Fibroblast of skin of left biceps (primary cell): ENCODE data around the gene SUGCT.
A peak's percentile ranks its signal among the peaks of the same experiment; 100 is the strongest.
"Not testable (repeated sequence)": the region's sequence is repeated elsewhere in the genome, so short reads cannot be mapped to it uniquely, and the experiment has no call there.

ENCODE experiments used
- DNase-seq, 2 experiments: peaks; one replicate each; pipeline ENCODE4 v3.0.0-alpha.2; 2013; ENCODE audit warnings: low read depth in 2 of 2

The SUGCT gene

GRCh38 chr7:40611095-40611871 is 476.5 kb downstream of the SUGCT start:
- DNase-seq = no peak

GRCh38 chr7:40612298-40612697 is 477.5 kb downstream of the SUGCT start:
- DNase-seq = no peak

GRCh38 chr7:40619647-40620046 is 484.8 kb downstream of the SUGCT start:
- no peak for DNase-seq

GRCh38 chr7:40621592-40621998 is 486.8 kb downstream of the SUGCT start:
- no peak for DNase-seq

- no peak for DNase-seq
These were observed 488.2 kb downstream of the SUGCT start for GRCh38 chr7:40622941-40623501.

GRCh38 chr7:40623863-40624262 is 489.1 kb downstream of the SUGCT start:
- DNase-seq = no peak

GRCh38 chr7:40627361-40627760 is 492.6 kb downstream of the SUGCT start:
- DNase-seq = not testable (repeated sequence)

- DNase-seq = no peak
These were observed 495.1 kb downstream of the SUGCT start for GRCh38 chr7:40629891-40630290.

GRCh38 chr7:40634118-40634517 is 499.3 kb downstream of the SUGCT start:
- DNase-seq = no peak

GRCh38 chr7:40638545-40639320 is 503.9 kb downstream of the SUGCT start:
- no peak for DNase-seq

GRCh38 chr7:40640566-40640965 is 505.8 kb downstream of the SUGCT start:
- DNase-seq = no peak

GRCh38 chr7:40641701-40642100 is 506.9 kb downstream of the SUGCT start:
- DNase-seq = no peak

- no peak for DNase-seq
These were observed 508.9 kb downstream of the SUGCT start for GRCh38 chr7:40643664-40644063.

- DNase-seq = no peak
These were observed 509.8 kb downstream of the SUGCT start for GRCh38 chr7:40644454-40645188.

- DNase-seq = no peak
These were observed 510.4 kb downstream of the SUGCT start for GRCh38 chr7:40645197-40645596.

GRCh38 chr7:40646717-40647116 is 511.9 kb downstream of the SUGCT start:
- no peak for DNase-seq

- peak; percentile 15 for DNase-seq
These were observed 512.9 kb downstream of the SUGCT start for GRCh38 chr7:40647719-40648118.

- DNase-seq = no peak
These were observed 514.4 kb downstream of the SUGCT start for GRCh38 chr7:40649247-40649646.

GRCh38 chr7:40650903-40651302 is 516.1 kb downstream of the SUGCT start:
- DNase-seq = not testable (repeated sequence)

- no peak for DNase-seq
These were observed 519.4 kb downstream of the SUGCT start for GRCh38 chr7:40654171-40654570.

- no peak for DNase-seq
These were observed 520.6 kb downstream of the SUGCT start for GRCh38 chr7:40655426-40655825.

GRCh38 chr7:40656349-40656748 is 521.5 kb downstream of the SUGCT start:
- DNase-seq = no peak
